HCT116 (cell line): ENCODE measurements around the gene TET3. TPM values are rescaled to one million over a fixed set of nuclear protein-coding genes. Genes with fewer than 3 reads are reported as not detected.

Experiments
- ATAC-seq: fragments of 200-7000 bp; cut with Tn5 transposase; 2 replicates; pipeline ENCODE4 v1.9.1; 2020; ENCODE audit warnings: mild to moderate bottlenecking, moderate library complexity
- BruUV-seq: library from RNA; stranded (reverse); fragments of 400-500 nt; replicated peaks from 2 replicates; lab custom pipeline; 2021; lab: Mats Ljungman, UMichigan
- CTCF ChIA-PET: fragments of 300-600 bp; sonication (Branson Sonifier 250); formaldehyde crosslinking; loops from one replicate; lab custom pipeline; 2021; ENCODE audit warnings: antibody characterized with exemption; lab: Charles Lee
- POLR2A ChIA-PET: fragments of 300-600, 350-600 bp; sonication (Branson Sonifier 250); formaldehyde crosslinking; loops from one replicate; lab custom pipeline; 2021; ENCODE audit warnings: antibody characterized with exemption; lab: Charles Lee
- RAD21 ChIA-PET, 2 experiments: fragments of 300-600 bp; sonication (Branson Sonifier 250); formaldehyde crosslinking; loops; one replicate each; lab custom pipeline; 2023; ENCODE audit warnings: low total read pairs in 2 of 2; ENCODE audit not compliant: uncharacterized antibody in 2 of 2, unreplicated experiment in 2 of 2, low non-redundant PET in 1 of 2; lab: Charles Lee
- DNase-seq: peaks from one replicate; pipeline ENCODE4 v3.0.0-alpha.2; 2010; ENCODE audit warnings: low read depth, low spot score
- H2AFZ ChIP-seq: fragments of 200-600 bp; shearing (Covaris generic), sonication (generic); 2 replicates; pipeline ENCODE4 v1.6.1; 2017; ENCODE audit warnings: low read depth, mixed run types, mixed read lengths, antibody characterized with exemption, low read length; ENCODE audit not compliant: poor library complexity, severe bottlenecking
- H3K27ac ChIP-seq: 2 replicates; pipeline ENCODE4 v1.5.1; 2012; ENCODE audit warnings: low read depth, low read length
- H3K27me3 ChIP-seq: fragments of 200-600 bp; sonication (generic); 2 replicates; pipeline ENCODE4 v1.6.1; 2016; ENCODE audit warnings: mixed run types, low read length, mixed read lengths; ENCODE audit not compliant: insufficient read depth
- H3K36me3 ChIP-seq, 2 experiments: fragments of 200-500 bp in 1 of 2; fragments of 200-600 bp in 1 of 2; sonication (Bioruptor generic) in 1 of 2; sonication (generic) in 1 of 2; 2 replicates each; pipeline versions ENCODE4 v1.5.1 to v1.6.1; 2014 to 2016; ENCODE audit warnings: low read length in 2 of 2, inconsistent platforms in 1 of 2, mixed read lengths in 1 of 2, mixed run types in 1 of 2; ENCODE audit not compliant: insufficient read depth in 2 of 2, control insufficient read depth in 1 of 2
- H3K4me1 ChIP-seq, 2 experiments: fragments of 200-600 bp in 1 of 2; sonication (generic) in 1 of 2; 2 replicates each; pipeline versions ENCODE4 v1.5.1 to v1.6.1; 2012 to 2017; ENCODE audit warnings: low read length in 2 of 2, inconsistent platforms in 1 of 2, mild to moderate bottlenecking in 1 of 2, mixed read lengths in 1 of 2, mixed run types in 1 of 2, moderate library complexity in 1 of 2; ENCODE audit not compliant: insufficient read depth in 2 of 2, control insufficient read depth in 1 of 2
- H3K4me2 ChIP-seq: fragments of 200-600 bp; sonication (generic); 2 replicates; pipeline ENCODE4 v1.6.1; 2017; ENCODE audit warnings: mixed run types, low read length, mixed read lengths
- H3K4me3 ChIP-seq, 2 experiments: fragments of 200-600 bp in 1 of 2; sonication (generic) in 1 of 2; replicated peaks in 1 of 2; 2 replicates each; pipeline ENCODE4 v1.5.1; 2011 to 2016; ENCODE audit warnings: low read length in 2 of 2, control low read depth in 1 of 2, low read depth in 1 of 2, mild to moderate bottlenecking in 1 of 2, mixed read lengths in 1 of 2, mixed run types in 1 of 2
- H3K79me2 ChIP-seq: fragments of 200-600 bp; sonication (generic); 2 replicates; pipeline ENCODE4 v1.6.1; 2017; ENCODE audit warnings: mild to moderate bottlenecking, mixed run types, low read length, moderate library complexity, mixed read lengths; ENCODE audit not compliant: insufficient read depth
- H3K9ac ChIP-seq: fragments of 200-600 bp; sonication (generic); 2 replicates; pipeline ENCODE4 v1.6.1; 2016; ENCODE audit warnings: low read length, mixed read lengths
- H3K9me2 ChIP-seq: fragments of 200-600 bp; sonication (generic), shearing (Covaris generic); 2 replicates; pipeline ENCODE4 v1.6.1; 2017; ENCODE audit warnings: mixed run types, mild to moderate bottlenecking, moderate library complexity; ENCODE audit not compliant: insufficient read depth
- H3K9me3 ChIP-seq, 2 experiments: fragments of 200-500 bp in 1 of 2; fragments of 200-600 bp in 1 of 2; sonication (Bioruptor generic) in 1 of 2; sonication (generic) in 1 of 2; 2 replicates each; pipeline ENCODE4 v1.6.1; 2014 to 2017; ENCODE audit warnings: low read length in 2 of 2, mixed read lengths in 2 of 2, inconsistent platforms in 1 of 2, low read depth in 1 of 2, mild to moderate bottlenecking in 1 of 2, mixed run types in 1 of 2, moderate library complexity in 1 of 2; ENCODE audit not compliant: control insufficient read depth in 1 of 2, insufficient read depth in 1 of 2
- H4K20me1 ChIP-seq: fragments of 200-600 bp; sonication (generic), shearing (Covaris generic); 2 replicates; pipeline ENCODE4 v1.6.1; 2017; ENCODE audit warnings: mixed run types, mild to moderate bottlenecking, moderate library complexity; ENCODE audit not compliant: insufficient read depth
- ATF3 ChIP-seq: IDR thresholded peaks from 2 replicates; pipeline ENCODE4 v1.6.1; 2012
- CBX3 ChIP-seq: IDR thresholded peaks from 2 replicates; pipeline ENCODE4 v1.6.1; 2012; ENCODE audit warnings: low read depth
- CTCF ChIP-seq, 3 experiments: fragments of 200-600 bp in 1 of 3; sonication (generic) in 1 of 3; IDR thresholded peaks in 2 of 3; conservative IDR thresholded peaks in 1 of 3; 2 replicates each; pipeline ENCODE4 v1.5.1; 2012 to 2017; ENCODE audit warnings: low read depth in 2 of 3, low read length in 2 of 3, antibody characterized with exemption in 1 of 3, borderline replicate concordance in 1 of 3, control low read depth in 1 of 3, mild to moderate bottlenecking in 1 of 3, mixed read lengths in 1 of 3, mixed run types in 1 of 3, moderate library complexity in 1 of 3; ENCODE audit not compliant: insufficient read depth in 1 of 3
- ELF1 ChIP-seq: IDR thresholded peaks from 2 replicates; pipeline ENCODE4 v1.6.1; 2012; ENCODE audit warnings: low read depth, borderline replicate concordance
- EZH2phosphoT487 ChIP-seq: fragments of 200-600 bp; IDR thresholded peaks from 2 replicates; pipeline ENCODE4 v1.6.1; 2018; ENCODE audit warnings: antibody characterized with exemption, borderline replicate concordance
- FOSL1 ChIP-seq: IDR thresholded peaks from 2 replicates; pipeline ENCODE4 v1.6.1; 2012; ENCODE audit warnings: low read depth
- JUND ChIP-seq: IDR thresholded peaks from 2 replicates; pipeline ENCODE4 v1.6.1; 2012
- POLR2A ChIP-seq: IDR thresholded peaks from 2 replicates; pipeline ENCODE4 v1.7.0; 2011; ENCODE audit warnings: borderline replicate concordance; ENCODE audit not compliant: insufficient read depth, insufficient read length; ENCODE audit errors: extremely low read depth
- POLR2AphosphoS5 ChIP-seq: IDR thresholded peaks from 2 replicates; pipeline ENCODE4 v1.6.1; 2011; ENCODE audit warnings: mild to moderate bottlenecking, low read depth, low read length, moderate library complexity
- RAD21 ChIP-seq: IDR thresholded peaks from 2 replicates; pipeline ENCODE4 v1.6.1; 2012; ENCODE audit warnings: low read depth, mild to moderate bottlenecking
- SRF ChIP-seq: IDR thresholded peaks from 2 replicates; pipeline ENCODE4 v1.6.1; 2012; ENCODE audit warnings: low read depth
- YY1 ChIP-seq: IDR thresholded peaks from 2 replicates; pipeline ENCODE4 v1.6.1; 2011; ENCODE audit warnings: low read length, low read depth, moderate library complexity, mild to moderate bottlenecking; ENCODE audit not compliant: insufficient replicate concordance; ENCODE audit errors: extremely low read depth
- ZBTB33 ChIP-seq: IDR thresholded peaks from 2 replicates; pipeline ENCODE4 v1.6.1; 2011; ENCODE audit warnings: mild to moderate bottlenecking, low read length, moderate library complexity; ENCODE audit not compliant: insufficient replicate concordance; ENCODE audit errors: extremely low read depth
- ZNF274 ChIP-seq: fragments of 200-500 bp; sonication (Bioruptor generic); IDR thresholded peaks from 2 replicates; pipeline ENCODE4 v1.6.1; 2014; ENCODE audit warnings: mild to moderate bottlenecking, low read depth, low read length, inconsistent platforms
- intact Hi-C: fragments of 100-400 bp; cut with micrococcal nuclease; formaldehyde crosslinking; loops from 2 replicates; pipeline ENCODE4 v1.10.0; 2022
- total RNA-seq: library from RNA; stranded (reverse); gene quantifications from one replicate; pipeline ENCODE4 v1.2.1, GENCODE V29; 2021; ENCODE audit not compliant: unreplicated experiment
- TF ChIP-seq, protein P1 (sequence below): IDR thresholded peaks from 2 replicates; pipeline ENCODE4 v1.6.1; 2012; ENCODE audit warnings: low read depth

The TET3 gene
- total RNA-seq, 1 experiment from 2014 or later: 15.4 TPM

DNA sequence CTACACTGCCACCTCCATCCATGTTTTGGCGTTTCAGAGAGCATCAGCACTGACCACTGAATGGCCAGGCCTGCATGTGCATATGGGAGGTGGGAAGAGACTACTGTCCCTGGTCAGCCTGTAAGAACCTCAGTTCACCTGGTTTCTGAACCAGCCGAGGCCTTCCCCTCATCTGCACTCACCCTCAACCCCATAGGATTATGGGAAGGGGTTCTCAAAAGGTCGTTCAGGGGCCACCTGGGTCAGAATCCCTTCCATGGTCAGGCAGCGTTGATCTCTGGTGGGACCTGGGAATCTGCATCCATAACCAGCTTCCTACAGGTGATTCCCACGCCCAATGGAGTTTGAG is 36.7 kb downstream of the TET3 start:
- H3K4me2 ChIP-seq: no peak overlapping the region
- H3K79me2 ChIP-seq: peaks cover 75% of the 10 kb centered on the region
- peaks cover 8% of the 10 kb centered on the region for H4K20me1 ChIP-seq
- ATAC-seq (no peak), DNase-seq (no peak)
- no TSS peak for BruUV-seq
- TF ChIP-seq FOSL1 (no peak), YY1 (no peak), CBX3 (no peak), ZNF274 (no peak), JUND (no peak), ZBTB33 (no peak), CTCF (IDR thresholded peaks at IDR 0.05 in 2 of 3, conservative IDR thresholded peaks at IDR 0.05 in 1 of 3; ENCODE audit: borderline replicate concordance in 1 of 3, insufficient read depth in 1 of 3, low read depth in 2 of 3, low read length in 2 of 3) (no peak), EZH2phosphoT487 (no peak), RAD21 (no peak), SRF (no peak), POLR2AphosphoS5 (no peak), POLR2A (no peak), ATF3 (no peak), ELF1 (no peak)
- TF ChIP-seq, protein P1, sequence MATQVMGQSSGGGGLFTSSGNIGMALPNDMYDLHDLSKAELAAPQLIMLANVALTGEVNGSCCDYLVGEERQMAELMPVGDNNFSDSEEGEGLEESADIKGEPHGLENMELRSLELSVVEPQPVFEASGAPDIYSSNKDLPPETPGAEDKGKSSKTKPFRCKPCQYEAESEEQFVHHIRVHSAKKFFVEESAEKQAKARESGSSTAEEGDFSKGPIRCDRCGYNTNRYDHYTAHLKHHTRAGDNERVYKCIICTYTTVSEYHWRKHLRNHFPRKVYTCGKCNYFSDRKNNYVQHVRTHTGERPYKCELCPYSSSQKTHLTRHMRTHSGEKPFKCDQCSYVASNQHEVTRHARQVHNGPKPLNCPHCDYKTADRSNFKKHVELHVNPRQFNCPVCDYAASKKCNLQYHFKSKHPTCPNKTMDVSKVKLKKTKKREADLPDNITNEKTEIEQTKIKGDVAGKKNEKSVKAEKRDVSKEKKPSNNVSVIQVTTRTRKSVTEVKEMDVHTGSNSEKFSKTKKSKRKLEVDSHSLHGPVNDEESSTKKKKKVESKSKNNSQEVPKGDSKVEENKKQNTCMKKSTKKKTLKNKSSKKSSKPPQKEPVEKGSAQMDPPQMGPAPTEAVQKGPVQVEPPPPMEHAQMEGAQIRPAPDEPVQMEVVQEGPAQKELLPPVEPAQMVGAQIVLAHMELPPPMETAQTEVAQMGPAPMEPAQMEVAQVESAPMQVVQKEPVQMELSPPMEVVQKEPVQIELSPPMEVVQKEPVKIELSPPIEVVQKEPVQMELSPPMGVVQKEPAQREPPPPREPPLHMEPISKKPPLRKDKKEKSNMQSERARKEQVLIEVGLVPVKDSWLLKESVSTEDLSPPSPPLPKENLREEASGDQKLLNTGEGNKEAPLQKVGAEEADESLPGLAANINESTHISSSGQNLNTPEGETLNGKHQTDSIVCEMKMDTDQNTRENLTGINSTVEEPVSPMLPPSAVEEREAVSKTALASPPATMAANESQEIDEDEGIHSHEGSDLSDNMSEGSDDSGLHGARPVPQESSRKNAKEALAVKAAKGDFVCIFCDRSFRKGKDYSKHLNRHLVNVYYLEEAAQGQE: no peak
- intact Hi-C loops: no loop called here
- POLR2A ChIA-PET: no interaction called here
- H3K4me3 ChIP-seq: no peak overlapping the region
- H3K9ac ChIP-seq: no peak overlapping the region
- H3K27me3 ChIP-seq: no peaks in the 10 kb centered on the region
- H3K9me3 ChIP-seq: no peaks in the 10 kb centered on the region
- no peak overlapping the region for H3K27ac ChIP-seq
- CTCF ChIA-PET: no interaction called here
- RAD21 ChIA-PET: no interaction called here
- no peak overlapping the region for H2AFZ ChIP-seq
- H3K36me3 ChIP-seq: no peaks in the 10 kb centered on the region
- no peaks in the 10 kb centered on the region for H3K9me2 ChIP-seq
- H3K4me1 ChIP-seq: no peaks in the 10 kb centered on the region
